GM23248 (cell line): ENCODE results near the gene GPX7. TPM values are rescaled to one million over a fixed set of nuclear protein-coding genes. Genes with fewer than 3 reads are reported as not detected.

Experiments
- DNase-seq: peaks from one replicate; pipeline ENCODE4 v3.0.0-alpha.2; 2015
- H2AFZ ChIP-seq: fragments of 200-600 bp; sonication (generic); 2 replicates; pipeline ENCODE4 v1.6.1; 2016; ENCODE audit warnings: antibody characterized with exemption
- H3F3A ChIP-seq: fragments of 200-600 bp; sonication (generic); 2 replicates; pipeline ENCODE4 v1.6.1; 2016; ENCODE audit warnings: mild to moderate bottlenecking, antibody characterized with exemption, mixed run types; ENCODE audit not compliant: insufficient read depth
- H3K27ac ChIP-seq: fragments of 200-600 bp; sonication (generic); 2 replicates; pipeline ENCODE4 v1.5.1; 2016; ENCODE audit warnings: mild to moderate bottlenecking
- H3K27me3 ChIP-seq: fragments of 200-600 bp; sonication (generic); replicated peaks from 2 replicates; pipeline ENCODE4 v1.6.1; 2016; ENCODE audit warnings: mild to moderate bottlenecking; ENCODE audit not compliant: insufficient read depth
- H3K36me3 ChIP-seq: fragments of 200-600 bp; sonication (generic); 2 replicates; pipeline ENCODE4 v1.6.1; 2016; ENCODE audit warnings: low read depth, mild to moderate bottlenecking
- H3K4me1 ChIP-seq: fragments of 200-600 bp; sonication (generic); 2 replicates; pipeline ENCODE4 v1.6.1; 2016; ENCODE audit warnings: mild to moderate bottlenecking; ENCODE audit not compliant: insufficient read depth
- H3K4me2 ChIP-seq: fragments of 200-600 bp; sonication (generic); one replicate; pipeline ENCODE4 v1.6.1; 2016; ENCODE audit warnings: mild to moderate bottlenecking; ENCODE audit not compliant: unreplicated experiment
- H3K4me3 ChIP-seq: fragments of 200-600 bp; sonication (generic); 2 replicates; pipeline ENCODE4 v1.5.1; 2016; ENCODE audit warnings: mild to moderate bottlenecking
- H3K79me2 ChIP-seq: fragments of 200-600 bp; sonication (generic); 2 replicates; pipeline ENCODE4 v1.6.1; 2016; ENCODE audit warnings: mild to moderate bottlenecking; ENCODE audit not compliant: insufficient read depth
- H3K9ac ChIP-seq: fragments of 200-600 bp; sonication (generic); 2 replicates; pipeline ENCODE4 v1.6.1; 2016; ENCODE audit warnings: mild to moderate bottlenecking
- H3K9me2 ChIP-seq: fragments of 200-600 bp; sonication (generic); 2 replicates; pipeline ENCODE4 v1.6.1; 2016; ENCODE audit warnings: mixed run types, mild to moderate bottlenecking, moderate library complexity; ENCODE audit not compliant: insufficient read depth
- H3K9me3 ChIP-seq: fragments of 200-600 bp; sonication (generic); one replicate; pipeline ENCODE4 v1.6.1; 2017; ENCODE audit warnings: low read depth
- H4K20me1 ChIP-seq: fragments of 200-600 bp; sonication (generic); 2 replicates; pipeline ENCODE4 v1.6.0; 2016; ENCODE audit not compliant: insufficient read depth
- EZH2 ChIP-seq: fragments of 200-600 bp; sonication (generic); IDR thresholded peaks from 2 replicates; pipeline ENCODE4 v1.6.1; 2018; ENCODE audit warnings: antibody characterized with exemption, mild to moderate bottlenecking; ENCODE audit not compliant: insufficient read depth, poor library complexity, severe bottlenecking
- EZH2phosphoT487 ChIP-seq: fragments of 200-600 bp; sonication (generic); IDR thresholded peaks from 2 replicates; pipeline ENCODE4 v1.6.1; 2018; ENCODE audit warnings: antibody characterized with exemption, moderate library complexity, mild to moderate bottlenecking, low read depth; ENCODE audit not compliant: insufficient read depth
- WGBS, 2 experiments: methylation state at CpG; one replicate each; pipeline ENCODE4 v1.1.6; 2015 to 2017; ENCODE audit warnings: low lambda C conversion rate in 2 of 2, low coverage in 1 of 2; ENCODE audit errors: missing lambda C conversion rate in 2 of 2; 5-methylcytosine and 5-hydroxymethylcytosine counted together
- in situ Hi-C: fragments of 300-500 bp; cut with MboI; formaldehyde crosslinking; loops from 2 replicates; pipeline ENCODE4 v1.15.0; 2020
- polyA plus RNA-seq: library from polyadenylated mRNA; unstranded; fragments of >200 nt; fragmentation: Nextera tagmentation; extraction: Ambion mirVana; gene quantifications from 2 replicates; pipeline ENCODE4 v1.2.1, GENCODE V29; 2016
- total RNA-seq: library from RNA; depleted of rRNA; stranded (reverse); fragments of >200 nt; shearing (Covaris generic); gene quantifications from 2 replicates; pipeline ENCODE4 v1.2.3, GENCODE V29; 2014

GPX7 gene
- total and polyA plus RNA-seq, 2 experiments from 2014 or later, result 39.7 to 44.7 TPM

- Histone ChIP-seq H3K27me3 (peaks cover 26% of the 10 kb centered on the region), H3K9me2 (no peaks in the 10 kb centered on the region), H3K36me3 (no peaks in the 10 kb centered on the region), H3K4me1 (no peaks in the 10 kb centered on the region), H2AFZ (peak within 1 kb of the TSS; percentile 27), H4K20me1 (no peaks in the 10 kb centered on the region), H3K9ac (no peak within 1 kb of the TSS), H3K27ac (no peak within 1 kb of the TSS), H3F3A (no peaks in the 10 kb centered on the region), H3K9me3 (no peaks in the 10 kb centered on the region), H3K4me2 (peak within 1 kb of the TSS; percentile 20), H3K79me2 (no peaks in the 10 kb centered on the region), H3K4me3 (peak within 1 kb of the TSS; percentile 27)
- in situ Hi-C loops, result no loop called here
- 10 to 14% methylated on average over 29 to 46 of the region's 53 CpGs for WGBS, 2 experiments
- peak; percentile 35 for DNase-seq
- TF ChIP-seq EZH2phosphoT487 (no peak), EZH2 (no peak)
Observed at GRCh38 chr1:52632732-52633290, 30.6 kb downstream of the GPX7 start, which contains the start of gene SHISAL2A. Gene SHISAL2A (plus strand): TSS chr1:52633168. CDS start chr1:52633494, 326 bp downstream.

DNA sequence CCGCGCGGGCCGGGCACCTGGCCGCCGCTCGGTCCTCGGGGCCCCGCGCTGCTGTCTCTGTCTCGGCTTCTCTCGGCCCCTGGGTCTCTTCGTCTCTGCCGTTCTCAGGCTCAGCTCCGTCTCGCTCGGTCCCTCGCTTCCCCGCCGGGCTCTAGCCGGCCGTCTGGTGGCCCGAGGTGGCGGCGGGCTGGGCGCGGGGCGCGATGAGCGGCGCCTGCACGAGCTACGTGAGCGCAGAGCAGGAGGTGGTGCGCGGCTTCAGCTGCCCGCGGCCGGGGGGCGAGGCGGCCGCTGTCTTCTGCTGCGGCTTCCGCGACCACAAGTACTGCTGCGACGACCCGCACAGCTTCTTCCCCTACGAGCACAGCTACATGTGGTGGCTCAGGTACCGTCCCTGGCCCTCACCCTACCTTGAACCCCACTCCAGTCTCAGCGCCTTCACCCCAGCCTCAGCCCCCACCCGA lies 31.2 kb downstream of the GPX7 start:
- WGBS, 2 experiments, result 2% methylated on average over 23 to 35 of the region's 52 CpGs
- peak overlapping the region; percentile 27 for H2AFZ ChIP-seq
- no peaks in the 10 kb centered on the region for H3K36me3 ChIP-seq

DNA sequence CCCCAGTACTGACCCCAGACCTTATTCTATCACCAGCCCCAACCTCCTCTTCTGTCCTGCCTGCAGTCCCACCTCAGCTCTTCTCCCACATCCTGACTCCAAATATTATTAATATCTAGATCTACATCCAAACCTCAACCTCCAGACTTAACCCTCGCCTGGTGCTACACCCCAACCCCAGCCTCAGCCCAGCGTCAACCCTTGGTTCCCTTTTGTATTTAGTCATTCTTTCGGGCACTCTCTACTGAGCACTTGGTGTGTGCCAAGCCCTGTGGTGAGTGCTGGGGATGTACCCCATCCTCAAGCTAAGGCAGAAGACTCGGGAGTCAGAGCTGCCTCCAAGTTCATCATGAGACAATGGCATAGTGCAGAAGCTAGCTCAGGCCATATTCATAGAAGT lies 31.9 kb downstream of the GPX7 start:
- Histone ChIP-seq H3K4me1 (no peaks in the 10 kb centered on the region), H3K27ac (no peak overlapping the region), H2AFZ (no peak overlapping the region), H3K9me2 (no peaks in the 10 kb centered on the region), H3K9ac (no peak overlapping the region), H3K4me3 (no peak overlapping the region), H3F3A (no peaks in the 10 kb centered on the region), H3K27me3 (peaks cover 27% of the 10 kb centered on the region), H3K36me3 (no peaks in the 10 kb centered on the region), H3K4me2 (no peak overlapping the region), H4K20me1 (no peaks in the 10 kb centered on the region), H3K79me2 (no peaks in the 10 kb centered on the region), H3K9me3 (no peaks in the 10 kb centered on the region)
- 91 to 94% methylated on average over 4 of the region's 4 CpGs for WGBS, 2 experiments
- no peak for DNase-seq
- in situ Hi-C loops, result no loop called here
- no peak for TF ChIP-seq EZH2phosphoT487
- peak; percentile 4 for TF ChIP-seq EZH2

More for the DNA sequence above, 31.2 kb downstream of the GPX7 start:
- no peaks in the 10 kb centered on the region for H3K9me3 ChIP-seq
- H3K9ac ChIP-seq, result no peak overlapping the region
- in situ Hi-C loops, result no loop called here
- peaks cover 27% of the 10 kb centered on the region for H3K27me3 ChIP-seq
- no peak overlapping the region for H3K27ac ChIP-seq
- TF ChIP-seq EZH2phosphoT487 (0 out of 2 replicates have a peak, but pooled peaks have one; percentile 51), EZH2 (no peak)
- peak overlapping the region; percentile 20 for H3K4me2 ChIP-seq
- no peaks in the 10 kb centered on the region for H3K9me2 ChIP-seq
- H3K4me1 ChIP-seq, result no peaks in the 10 kb centered on the region
- peak; percentile 30 for DNase-seq
- H3F3A ChIP-seq, result no peaks in the 10 kb centered on the region
- H3K79me2 ChIP-seq, result no peaks in the 10 kb centered on the region
- no peaks in the 10 kb centered on the region for H4K20me1 ChIP-seq
- peak overlapping the region; percentile 21 for H3K4me3 ChIP-seq

GRCh38 chr1:52635321-52636089 lies 33.3 kb downstream of the GPX7 start:
- H3K36me3 ChIP-seq, result no peaks in the 10 kb centered on the region
- no peaks in the 10 kb centered on the region for H3K9me3 ChIP-seq
- 72 to 77% methylated on average over 4 of the region's 4 CpGs for WGBS, 2 experiments
- TF ChIP-seq EZH2 (no peak), EZH2phosphoT487 (no peak)
- H3K4me3 ChIP-seq, result no peak overlapping the region
- H3K79me2 ChIP-seq, result no peaks in the 10 kb centered on the region
- H3K4me1 ChIP-seq, result no peaks in the 10 kb centered on the region
- in situ Hi-C loops, result no loop called here
- H2AFZ ChIP-seq, result no peak overlapping the region
- H4K20me1 ChIP-seq, result no peaks in the 10 kb centered on the region
- no peak overlapping the region for H3K27ac ChIP-seq
- H3K4me2 ChIP-seq, result no peak overlapping the region
- no peaks in the 10 kb centered on the region for H3K9me2 ChIP-seq
- no peaks in the 10 kb centered on the region for H3F3A ChIP-seq
- H3K9ac ChIP-seq, result no peak overlapping the region
- DNase-seq, result no peak
- peaks cover 27% of the 10 kb centered on the region for H3K27me3 ChIP-seq
